ENCODE measurements around the gene NRSN1.

The NRSN1 gene

GRCh38 chr6:24125980-24126379 lies at the start of gene NRSN1:
Gene NRSN1 (plus strand): TSS chr6:24126215. CDS start chr6:24134328, 8,113 bp downstream.
- DNase-seq (ENCODE audit: low read depth), result no peak

- DNase-seq (ENCODE audit: low read depth), result no peak
Measured at GRCh38 chr6:24078200-24078599, 47.8 kb upstream of the NRSN1 start.

GRCh38 chr6:24079076-24079475 lies 46.9 kb upstream of the NRSN1 start:
- DNase-seq (ENCODE audit: low read depth), result no peak

GRCh38 chr6:24080711-24081110 lies 45.3 kb upstream of the NRSN1 start:
- no peak for DNase-seq (ENCODE audit: low read depth)

GRCh38 chr6:24089736-24090135 lies 36.3 kb upstream of the NRSN1 start:
- no peak for DNase-seq (ENCODE audit: low read depth)

- no peak for DNase-seq (ENCODE audit: low read depth)
Measured at GRCh38 chr6:24092407-24092806, 33.6 kb upstream of the NRSN1 start.

- DNase-seq (ENCODE audit: low read depth), result no peak
Measured at GRCh38 chr6:24093381-24093780, 32.6 kb upstream of the NRSN1 start.

- no peak for DNase-seq (ENCODE audit: low read depth)
Measured at GRCh38 chr6:24099181-24099580, 26.8 kb upstream of the NRSN1 start.

GRCh38 chr6:24100024-24100769 lies 25.8 kb upstream of the NRSN1 start:
- DNase-seq (ENCODE audit: low read depth), result no peak

GRCh38 chr6:24100770-24101155 lies 25.3 kb upstream of the NRSN1 start:
- DNase-seq (ENCODE audit: low read depth), result no peak

GRCh38 chr6:24105191-24105590 lies 20.8 kb upstream of the NRSN1 start:
- no peak for DNase-seq (ENCODE audit: low read depth)

GRCh38 chr6:24106291-24106690 lies 19.7 kb upstream of the NRSN1 start:
- DNase-seq (ENCODE audit: low read depth), result no peak

- no peak for DNase-seq (ENCODE audit: low read depth)
Measured at GRCh38 chr6:24107294-24107693, 18.7 kb upstream of the NRSN1 start.

GRCh38 chr6:24108056-24108455 lies 18.0 kb upstream of the NRSN1 start:
- DNase-seq (ENCODE audit: low read depth), result no peak

GRCh38 chr6:24110417-24110816 lies 15.6 kb upstream of the NRSN1 start:
- DNase-seq (ENCODE audit: low read depth), result no peak

GRCh38 chr6:24113891-24114290 lies 12.1 kb upstream of the NRSN1 start:
- DNase-seq (ENCODE audit: low read depth), result no peak

GRCh38 chr6:24117021-24117420 lies 9.0 kb upstream of the NRSN1 start:
- no peak for DNase-seq (ENCODE audit: low read depth)

- no peak for DNase-seq (ENCODE audit: low read depth)
Measured at GRCh38 chr6:24122139-24122538, 3.9 kb upstream of the NRSN1 start.

- no peak for DNase-seq (ENCODE audit: low read depth)
Measured at GRCh38 chr6:24126586-24127192, 674 bp downstream of the NRSN1 start.

GRCh38 chr6:24127316-24127715 lies 1.3 kb downstream of the NRSN1 start:
- DNase-seq (ENCODE audit: low read depth), result no peak

GRCh38 chr6:24131751-24132150 lies 5.7 kb downstream of the NRSN1 start:
- no peak for DNase-seq (ENCODE audit: low read depth)

- DNase-seq (ENCODE audit: low read depth), result no peak
Measured at GRCh38 chr6:24139080-24139479, 13.1 kb downstream of the NRSN1 start.

GRCh38 chr6:24139639-24140038 lies 13.6 kb downstream of the NRSN1 start:
- DNase-seq (ENCODE audit: low read depth), result no peak

- no peak for DNase-seq (ENCODE audit: low read depth)
Measured at GRCh38 chr6:24140591-24140990, 14.6 kb downstream of the NRSN1 start.
